Peyer's patch (tissue), 4 donors: ENCODE measurements around the gene CCDC78. TPM values are rescaled to one million over a fixed set of nuclear protein-coding genes. Genes with fewer than 3 reads are reported as not detected.
A peak's percentile ranks its signal among the peaks of the same experiment; 100 is the strongest.
"Not testable (repeated sequence)": the region's sequence is repeated elsewhere in the genome, so short reads cannot be mapped to it uniquely, and the experiment has no call there.

Experiments
- DNase-seq, 3 donors: peaks; one replicate each; pipeline ENCODE4 v3.0.0-alpha.2; 2017 to 2019
- H3K27ac ChIP-seq, 4 donors: fragments of 200-600 bp; sonication (generic); one replicate each; pipeline ENCODE4 v1.5.1; 2016 to 2019
- H3K27me3 ChIP-seq, 2 donors: fragments of 200-600 bp; sonication (generic); one replicate each; pipeline ENCODE4 v1.5.1; 2019
- H3K36me3 ChIP-seq, 3 donors: fragments of 200-600 bp; sonication (generic); one replicate each; pipeline ENCODE4 v1.5.1; 2016 to 2019
- H3K4me1 ChIP-seq, 4 donors: fragments of 200-600 bp; sonication (generic); one replicate each; pipeline ENCODE4 v1.5.1; 2016 to 2019
- H3K4me3 ChIP-seq, 4 donors: fragments of 200-600 bp; sonication (generic); 1 replicate in 3 of 4; 2 replicates in 1 of 4; pipeline ENCODE4 v1.5.1; 2016 to 2019; ENCODE audit warnings: mild to moderate bottlenecking in 1 of 4
- H3K9me3 ChIP-seq, 4 donors: fragments of 200-600 bp; sonication (generic); one replicate each; pipeline ENCODE4 v1.5.1; 2016 to 2019; ENCODE audit warnings: mild to moderate bottlenecking in 1 of 4
- POLR2A ChIP-seq, 2 donors: fragments of 450-650 bp; IDR thresholded peaks; one replicate each; pipeline ENCODE4 v1.5.1; 2017; ENCODE audit warnings: antibody characterized with exemption in 2 of 2, mild to moderate bottlenecking in 2 of 2, moderate library complexity in 2 of 2
- total RNA-seq, 4 donors: library from RNA; depleted of rRNA; stranded (reverse); fragments of >200 nt; gene quantifications; one replicate each; pipeline ENCODE4 v1.1.0, GENCODE V29; 2016
- TF ChIP-seq, protein P1 (sequence below), 6 experiments: fragments of 450-650 bp in 4 of 6; fragments of 200-600 bp in 2 of 6; sonication (generic) in 1 of 6; IDR thresholded peaks; one replicate each; pipeline ENCODE4 v1.5.1; 2017 to 2019; ENCODE audit warnings: antibody characterized with exemption in 6 of 6, mild to moderate bottlenecking in 3 of 6, moderate library complexity in 1 of 6

CCDC78 gene
- total RNA-seq, 4 donors from 2014 or later = 2.1 to 13.2 (median 6.3) TPM

DNA sequence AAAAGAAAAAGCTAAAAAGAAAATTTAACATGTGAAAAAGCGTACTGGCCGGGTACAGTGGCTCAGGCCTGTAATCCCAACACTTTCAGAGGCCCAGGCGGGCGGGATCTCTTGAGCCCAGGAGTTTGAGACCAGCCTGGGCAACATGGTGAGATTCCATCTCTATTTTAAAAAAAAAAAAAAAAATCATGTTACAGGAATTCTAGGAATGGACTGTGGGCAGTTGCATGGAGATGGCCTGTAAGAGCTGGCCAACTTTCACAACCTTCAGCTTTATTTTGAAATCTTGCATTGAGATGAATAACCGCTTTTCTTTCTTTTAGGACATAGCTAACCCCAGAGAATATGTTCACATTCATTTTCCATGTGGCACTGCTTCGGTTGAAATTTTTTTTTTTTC, 22.8 kb upstream of the CCDC78 start:
- Histone ChIP-seq H3K4me1 (no peaks in the 10 kb centered on the region), H3K9me3 (no peaks in the 10 kb centered on the region), H3K27me3 (no peaks in the 10 kb centered on the region), H3K4me3 (no peak overlapping the region), H3K27ac (no peak overlapping the region), H3K36me3 (no peaks in the 10 kb centered on the region)
- DNase-seq = no peak
- TF ChIP-seq, protein P1, sequence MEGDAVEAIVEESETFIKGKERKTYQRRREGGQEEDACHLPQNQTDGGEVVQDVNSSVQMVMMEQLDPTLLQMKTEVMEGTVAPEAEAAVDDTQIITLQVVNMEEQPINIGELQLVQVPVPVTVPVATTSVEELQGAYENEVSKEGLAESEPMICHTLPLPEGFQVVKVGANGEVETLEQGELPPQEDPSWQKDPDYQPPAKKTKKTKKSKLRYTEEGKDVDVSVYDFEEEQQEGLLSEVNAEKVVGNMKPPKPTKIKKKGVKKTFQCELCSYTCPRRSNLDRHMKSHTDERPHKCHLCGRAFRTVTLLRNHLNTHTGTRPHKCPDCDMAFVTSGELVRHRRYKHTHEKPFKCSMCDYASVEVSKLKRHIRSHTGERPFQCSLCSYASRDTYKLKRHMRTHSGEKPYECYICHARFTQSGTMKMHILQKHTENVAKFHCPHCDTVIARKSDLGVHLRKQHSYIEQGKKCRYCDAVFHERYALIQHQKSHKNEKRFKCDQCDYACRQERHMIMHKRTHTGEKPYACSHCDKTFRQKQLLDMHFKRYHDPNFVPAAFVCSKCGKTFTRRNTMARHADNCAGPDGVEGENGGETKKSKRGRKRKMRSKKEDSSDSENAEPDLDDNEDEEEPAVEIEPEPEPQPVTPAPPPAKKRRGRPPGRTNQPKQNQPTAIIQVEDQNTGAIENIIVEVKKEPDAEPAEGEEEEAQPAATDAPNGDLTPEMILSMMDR (IDR thresholded peaks at IDR 0.05) = no peak
- no peak for TF ChIP-seq POLR2A (IDR thresholded peaks at IDR 0.05)

DNA sequence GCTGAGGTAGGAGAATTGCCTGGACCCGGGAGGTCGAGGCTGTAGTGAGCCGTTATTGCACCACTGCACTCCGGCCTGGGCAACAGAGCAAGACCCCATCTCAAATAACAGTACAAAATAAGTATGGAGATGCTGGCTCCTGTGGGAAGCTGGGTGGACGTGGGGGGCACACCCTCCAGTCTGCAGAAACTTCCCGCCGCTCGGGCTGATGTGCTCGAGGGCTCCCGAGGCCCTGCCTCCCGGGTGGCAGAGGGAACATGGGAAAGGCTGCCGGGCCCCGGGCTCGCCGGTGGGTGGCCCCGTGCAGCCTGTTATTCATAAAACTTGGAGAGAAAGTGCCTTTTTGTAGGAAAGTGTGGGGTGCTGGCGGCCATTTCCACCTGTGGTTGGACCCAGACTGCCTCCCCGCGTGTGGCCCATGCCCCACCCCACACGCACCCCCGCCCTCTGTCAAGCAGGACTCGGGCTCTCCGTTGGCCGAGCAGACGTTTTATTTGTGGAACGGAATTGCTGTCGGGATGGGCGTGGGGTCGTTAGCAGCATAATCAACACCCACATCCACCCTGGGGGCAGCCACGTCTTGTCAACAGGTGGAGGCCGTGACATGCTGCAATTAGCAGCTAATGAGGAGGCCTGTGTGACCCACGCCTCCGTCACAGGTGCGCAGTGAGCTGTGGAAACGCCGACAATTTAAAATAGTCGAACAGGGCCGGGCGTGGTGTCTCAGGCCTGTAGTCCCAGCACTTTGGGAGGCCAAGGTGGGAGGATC, 21.9 kb upstream of the CCDC78 start:
- H3K27me3 ChIP-seq = no peaks in the 10 kb centered on the region
- no peak for TF ChIP-seq POLR2A (IDR thresholded peaks at IDR 0.05)
- TF ChIP-seq, protein P1 (IDR thresholded peaks at IDR 0.05) = no peak
- H3K9me3 ChIP-seq = no peaks in the 10 kb centered on the region
- H3K4me3 ChIP-seq = no peak overlapping the region
- no peaks in the 10 kb centered on the region for H3K36me3 ChIP-seq
- no peak overlapping the region for H3K27ac ChIP-seq
- H3K4me1 ChIP-seq = no peaks in the 10 kb centered on the region
- DNase-seq = no peak

DNA sequence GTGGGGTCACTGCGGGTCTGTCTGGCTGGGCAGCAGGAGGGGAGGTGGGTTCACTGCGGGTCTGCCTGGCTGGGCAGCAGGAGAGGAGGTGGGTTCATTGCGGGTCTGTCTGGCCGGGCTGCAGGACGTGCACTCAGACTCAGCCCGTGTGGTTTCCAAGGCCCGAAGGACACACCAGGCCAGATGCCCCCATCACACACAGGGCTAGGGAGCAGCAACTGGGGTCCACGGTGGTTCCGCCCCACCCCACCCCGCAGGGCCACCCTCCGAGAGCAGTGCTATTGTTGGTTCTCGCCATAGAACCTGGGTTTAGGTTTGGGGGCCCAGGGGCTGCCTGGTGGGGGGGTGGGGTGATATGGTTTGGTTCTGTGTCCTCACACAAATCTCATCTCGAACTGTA, 20.4 kb upstream of the CCDC78 start:
- H3K4me3 ChIP-seq = no peak overlapping the region
- no peaks in the 10 kb centered on the region for H3K4me1 ChIP-seq
- DNase-seq = no peak
- no peaks in the 10 kb centered on the region for H3K27me3 ChIP-seq
- H3K27ac ChIP-seq = no peak overlapping the region
- H3K9me3 ChIP-seq = no peaks in the 10 kb centered on the region
- H3K36me3 ChIP-seq = no peaks in the 10 kb centered on the region
- TF ChIP-seq, protein P1 (IDR thresholded peaks at IDR 0.05) = no peak
- no peak for TF ChIP-seq POLR2A (IDR thresholded peaks at IDR 0.05)

DNA sequence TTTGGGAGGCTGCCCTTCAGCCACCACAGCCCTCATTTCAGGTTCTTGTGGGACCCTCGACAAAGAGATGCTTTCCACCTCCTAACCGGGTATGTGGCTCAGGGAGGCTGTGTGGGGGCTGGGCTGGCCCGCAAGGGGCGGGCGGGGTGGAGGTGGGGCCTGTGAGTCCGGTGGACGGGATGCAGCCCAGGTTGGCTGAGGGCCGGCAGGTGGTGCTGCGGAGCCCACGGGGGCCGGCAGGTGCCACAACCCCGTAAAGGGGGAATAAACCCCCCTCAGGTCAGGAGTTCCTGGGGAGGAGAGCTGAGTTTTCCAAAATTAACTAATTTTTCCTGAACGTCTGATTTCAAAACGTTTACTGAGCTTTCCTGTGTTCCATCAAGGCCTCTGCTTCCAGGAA, 19.5 kb upstream of the CCDC78 start:
- no peak for DNase-seq
- Histone ChIP-seq H3K4me1 (peaks cover 0 to 5% (median 3%) of the 10 kb centered on the region in 4 donors), H3K4me3 (no peak overlapping the region), H3K27me3 (no peaks in the 10 kb centered on the region), H3K27ac (no peak overlapping the region), H3K9me3 (no peaks in the 10 kb centered on the region), H3K36me3 (no peaks in the 10 kb centered on the region)
- TF ChIP-seq POLR2A (IDR thresholded peaks at IDR 0.05) = no peak
- TF ChIP-seq, protein P1 (IDR thresholded peaks at IDR 0.05) = peak in 3 of 6 experiments; percentile 14 to 41 (median 19)

DNA sequence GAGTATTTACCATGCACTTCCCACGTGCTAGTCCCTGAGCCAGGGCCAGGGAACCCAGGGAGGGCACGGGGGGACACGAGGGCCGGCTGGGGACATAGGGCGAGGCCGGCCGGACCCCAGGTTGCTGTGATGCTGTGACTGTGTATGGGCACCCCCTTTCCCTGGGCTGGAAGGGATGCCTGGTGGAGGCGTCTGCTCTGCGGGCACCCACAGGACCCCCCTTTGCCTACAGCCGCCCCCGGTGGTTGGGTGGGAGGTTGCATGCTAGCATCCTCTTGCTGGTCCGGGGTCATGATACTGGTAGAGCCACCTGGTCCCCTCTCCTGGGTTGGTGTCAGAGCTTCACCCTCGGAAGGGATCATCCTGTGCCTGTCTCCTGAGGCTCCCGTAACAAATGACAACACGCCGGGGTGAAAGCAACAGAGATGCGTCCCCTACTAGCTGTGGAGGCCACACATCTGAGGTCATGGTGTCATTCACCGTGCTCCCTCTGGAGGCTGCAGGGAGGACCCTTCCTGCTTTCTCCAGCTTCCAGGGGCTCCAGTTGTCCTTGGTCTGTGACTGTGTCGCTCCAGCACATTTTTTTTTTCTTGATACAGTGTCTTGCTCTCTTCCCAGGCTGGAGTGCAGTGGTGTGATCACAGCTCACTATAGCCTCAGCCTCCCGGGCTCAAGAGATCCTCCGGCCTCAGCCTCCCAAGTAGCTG, 17.7 kb upstream of the CCDC78 start:
- H3K4me1 ChIP-seq = peaks cover 0 to 16% (median 9%) of the 10 kb centered on the region in 4 donors
- H3K9me3 ChIP-seq = no peaks in the 10 kb centered on the region
- no peak overlapping the region for H3K27ac ChIP-seq
- no peak overlapping the region for H3K4me3 ChIP-seq
- no peaks in the 10 kb centered on the region for H3K27me3 ChIP-seq
- no peaks in the 10 kb centered on the region for H3K36me3 ChIP-seq
- TF ChIP-seq, protein P1 (IDR thresholded peaks at IDR 0.05) = no peak
- no peak for TF ChIP-seq POLR2A (IDR thresholded peaks at IDR 0.05)
- DNase-seq = no peak

DNA sequence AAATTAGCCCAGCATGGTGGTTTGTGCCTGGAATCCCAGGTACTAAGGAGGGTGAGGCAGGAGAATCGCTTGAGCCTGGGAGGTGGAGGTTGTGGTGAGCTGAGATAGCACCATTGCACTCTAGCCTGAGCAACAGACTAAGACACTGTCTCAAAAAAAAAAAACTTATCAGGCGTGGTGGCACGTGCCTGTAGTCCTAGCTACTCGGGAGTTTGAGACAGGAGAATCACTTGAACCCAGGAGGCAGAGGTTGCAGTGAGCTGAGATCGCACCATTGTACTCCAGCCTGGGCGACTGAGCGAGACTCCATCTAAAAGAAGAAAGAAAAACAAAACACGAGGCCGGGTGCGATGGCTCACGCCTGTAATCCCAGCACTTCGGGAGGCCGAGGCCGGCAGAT, 16.7 kb upstream of the CCDC78 start:
- H3K36me3 ChIP-seq, H3K4me3 ChIP-seq, DNase-seq, H3K9me3 ChIP-seq, H3K27me3 ChIP-seq, H3K27ac ChIP-seq: not testable (repeated sequence)
- H3K4me1 ChIP-seq = peaks cover 0 to 16% (median 9%) of the 10 kb centered on the region in 4 donors
